ENCODE results near the gene WWOX.
"Not testable (repeated sequence)": the region's sequence is repeated elsewhere in the genome, so short reads cannot be mapped to it uniquely, and the experiment has no call there.

Gene WWOX

DNA sequence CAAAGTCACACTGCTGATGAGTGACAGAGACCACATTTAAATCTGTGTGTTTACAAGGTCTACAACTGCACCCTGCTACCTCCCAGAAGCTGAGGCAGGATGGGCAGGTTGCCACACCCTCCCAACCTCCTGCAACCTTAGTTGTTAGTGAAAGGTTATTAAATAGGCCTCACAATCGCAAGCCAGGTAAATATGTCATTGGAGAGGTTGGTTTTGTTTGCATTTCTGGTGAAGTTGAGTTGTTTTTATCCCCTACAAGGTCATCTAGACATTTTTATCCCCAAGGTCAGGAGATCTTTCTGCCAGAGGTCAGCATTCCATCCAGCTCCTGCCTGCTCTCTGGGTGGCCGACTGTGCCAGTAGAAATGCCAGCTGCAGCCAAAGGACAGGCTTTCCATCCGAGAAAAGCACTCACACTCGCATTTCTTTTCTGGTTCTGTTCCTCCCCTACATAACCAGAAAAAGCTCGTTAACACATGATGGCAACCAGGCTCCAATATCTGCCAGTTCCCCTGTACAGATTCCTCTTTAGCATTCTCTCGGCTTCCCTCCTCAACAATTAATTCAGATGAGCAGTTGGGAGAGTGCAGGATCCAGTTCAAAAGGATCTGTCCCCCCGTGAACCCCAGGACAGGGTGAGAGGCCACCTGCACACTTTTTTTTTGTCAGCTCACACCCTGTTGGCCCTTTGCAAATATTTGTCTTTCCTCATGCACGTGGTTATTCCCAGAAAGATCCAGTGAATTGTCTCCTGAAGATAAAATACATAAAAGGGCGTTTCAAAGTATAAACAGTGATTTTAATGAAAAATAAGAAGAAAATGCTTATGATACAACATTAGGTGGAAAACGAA, 938.3 kb downstream of the WWOX start:
- DNase-seq (ENCODE audit: low spot score) = no peak

DNA sequence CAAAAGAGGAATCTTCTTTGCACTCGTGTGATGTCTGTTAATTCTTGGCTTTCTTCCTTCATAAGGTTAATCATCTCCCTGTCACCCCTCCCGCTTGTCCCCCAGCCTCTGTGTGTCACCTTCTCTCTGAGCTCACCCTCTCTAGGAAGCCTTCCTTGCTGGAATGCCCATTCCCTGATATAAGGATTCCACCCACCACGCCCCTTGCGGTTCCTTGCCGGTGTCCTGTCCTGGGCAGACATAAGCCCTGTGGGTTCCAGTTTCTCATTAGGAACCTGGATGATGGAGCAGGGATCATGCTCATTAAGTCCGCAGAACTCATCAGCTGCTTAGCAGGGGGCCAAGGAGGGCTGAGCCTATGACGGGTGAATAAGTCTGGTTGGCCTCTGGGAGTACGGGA, 941.8 kb downstream of the WWOX start:
- DNase-seq (ENCODE audit: low spot score) = no peak

DNA sequence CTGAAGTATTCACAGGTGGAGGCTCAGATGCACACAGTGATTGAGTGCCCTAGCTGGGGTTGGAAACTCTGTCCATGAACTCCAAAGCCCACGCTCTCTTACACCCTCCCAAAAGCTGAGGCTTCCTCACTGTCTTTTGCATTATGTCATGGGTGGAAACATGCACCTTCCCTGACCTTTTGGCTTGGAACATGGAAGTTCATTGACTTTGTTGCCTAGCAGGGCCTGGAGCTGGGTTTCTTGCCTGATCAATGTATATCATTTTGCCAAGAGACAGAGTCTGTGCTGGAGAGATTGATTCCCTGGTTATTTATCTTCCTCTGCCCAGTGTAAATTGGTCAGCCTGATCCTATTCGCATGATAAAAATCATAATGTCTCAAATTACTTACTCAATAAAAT, 942.7 kb downstream of the WWOX start:
- no peak for DNase-seq (ENCODE audit: low spot score)

DNA sequence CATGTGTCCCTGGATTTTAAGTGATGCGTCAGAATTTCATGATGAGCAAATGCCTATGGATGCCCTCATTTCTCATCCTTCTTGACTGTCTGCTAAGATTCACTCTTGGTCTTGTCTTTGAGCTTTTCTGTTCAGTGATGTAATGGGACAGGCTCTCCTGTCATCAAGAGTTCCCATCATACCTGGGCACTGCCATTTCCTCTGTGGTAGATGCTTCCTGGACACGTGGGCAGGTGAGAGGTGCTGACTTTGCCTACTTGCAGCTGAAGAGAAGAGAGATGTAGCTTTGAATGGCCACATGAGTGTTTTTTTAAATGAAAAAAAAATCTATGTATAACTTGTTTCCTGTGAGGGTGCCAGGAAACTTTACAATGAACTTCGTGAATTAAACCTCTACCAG, 943.4 kb downstream of the WWOX start:
- DNase-seq (ENCODE audit: low spot score) = no peak

DNA sequence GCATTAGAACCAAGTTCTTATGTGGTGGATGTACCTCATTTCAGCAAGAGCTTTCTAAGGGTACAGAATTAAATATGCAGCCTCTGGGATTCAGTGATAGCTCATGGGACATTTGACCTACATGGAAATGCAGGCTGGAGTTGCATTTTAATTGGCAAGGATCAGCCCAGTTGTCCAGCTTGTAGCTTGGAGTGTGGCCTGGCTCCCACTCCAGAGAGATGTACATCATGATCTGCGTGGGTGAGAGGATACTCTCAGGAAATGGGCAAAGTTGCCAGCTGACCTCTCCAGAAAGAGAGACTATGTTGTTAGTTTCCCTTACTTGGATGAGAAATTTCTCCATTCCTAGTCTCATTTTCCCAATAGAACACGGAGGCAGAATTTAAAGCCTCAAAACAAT, 945.7 kb downstream of the WWOX start:
- no peak for DNase-seq (ENCODE audit: low spot score)

DNA sequence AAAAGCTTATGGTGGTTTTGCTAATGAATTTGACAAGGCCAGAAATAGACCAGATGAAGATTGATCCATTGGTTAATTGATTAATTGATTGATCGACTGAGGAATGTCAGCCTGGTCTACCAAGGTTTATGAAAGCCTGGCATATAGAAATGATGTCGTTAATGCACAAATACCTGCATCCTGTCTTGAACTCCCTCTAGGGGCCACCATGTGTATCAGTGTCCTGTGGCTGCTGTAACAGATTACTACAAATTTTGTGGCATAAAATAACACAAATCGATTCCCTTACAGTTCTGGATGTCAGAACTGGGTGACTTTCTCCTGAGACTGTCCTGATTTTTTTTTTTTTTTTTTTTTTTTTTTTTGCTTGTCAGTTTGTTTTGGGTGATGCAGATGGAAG, 947.9 kb downstream of the WWOX start:
- DNase-seq (ENCODE audit: low spot score) = no peak

DNA sequence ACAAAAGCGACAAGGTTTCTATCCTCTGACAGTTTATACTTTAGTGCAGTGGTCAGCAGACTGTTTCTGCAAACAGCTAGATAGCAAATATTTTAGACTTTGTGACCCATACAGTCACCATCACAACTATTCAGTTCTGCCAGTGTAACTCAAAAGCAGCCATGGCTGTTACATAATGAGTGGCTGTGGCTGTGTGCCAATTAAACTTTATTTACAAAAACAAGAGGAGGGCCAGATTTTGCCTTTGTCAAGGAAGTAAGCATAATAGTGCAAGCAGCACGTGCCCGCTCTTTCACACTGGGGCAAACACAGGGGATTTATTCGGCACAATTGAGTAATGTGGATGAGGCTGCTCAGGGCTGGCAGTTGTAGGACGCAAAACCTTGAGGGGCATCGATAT, 949.6 kb downstream of the WWOX start:
- no peak for DNase-seq (ENCODE audit: low spot score)

DNA sequence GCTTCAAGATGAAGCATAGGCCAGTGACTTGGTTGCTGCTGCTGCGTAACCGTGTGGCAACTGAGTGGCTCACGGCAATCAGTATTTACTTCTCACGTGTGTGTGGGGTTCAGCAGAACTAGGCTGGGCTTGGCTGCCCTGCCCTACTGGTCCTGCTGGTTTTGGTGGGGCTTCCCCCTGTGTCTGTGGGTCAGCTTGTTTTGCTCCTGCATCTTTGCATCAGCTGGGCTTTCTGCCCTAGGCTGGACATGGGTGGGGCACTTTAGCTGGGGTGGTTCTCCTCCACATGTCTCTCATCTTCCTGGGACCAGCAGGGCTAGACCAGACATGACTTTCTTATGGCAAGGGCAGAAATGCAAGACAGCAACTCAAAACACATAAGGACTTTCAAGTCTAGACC, 950.6 kb downstream of the WWOX start:
- DNase-seq (ENCODE audit: low spot score) = no peak

DNA sequence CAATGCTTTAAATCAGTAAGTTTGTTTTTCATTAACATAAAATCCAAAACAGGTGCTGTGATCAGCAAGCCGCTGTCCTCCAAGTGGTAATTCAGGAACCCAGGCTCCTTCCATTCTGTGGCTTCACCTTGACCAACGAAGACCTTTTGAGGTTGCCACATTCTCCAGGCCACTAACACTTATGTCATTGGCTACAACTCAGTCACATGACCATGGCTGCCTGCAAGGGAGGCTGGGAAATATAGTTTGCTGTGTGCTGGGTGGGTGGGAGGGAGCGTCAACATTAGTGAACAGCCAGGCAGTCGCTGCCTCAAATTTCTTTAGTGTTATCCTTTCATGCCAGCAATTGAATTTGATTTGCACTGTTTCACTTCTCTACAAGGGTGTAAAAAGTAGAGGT, 951.9 kb downstream of the WWOX start:
- no peak for DNase-seq (ENCODE audit: low spot score)

DNA sequence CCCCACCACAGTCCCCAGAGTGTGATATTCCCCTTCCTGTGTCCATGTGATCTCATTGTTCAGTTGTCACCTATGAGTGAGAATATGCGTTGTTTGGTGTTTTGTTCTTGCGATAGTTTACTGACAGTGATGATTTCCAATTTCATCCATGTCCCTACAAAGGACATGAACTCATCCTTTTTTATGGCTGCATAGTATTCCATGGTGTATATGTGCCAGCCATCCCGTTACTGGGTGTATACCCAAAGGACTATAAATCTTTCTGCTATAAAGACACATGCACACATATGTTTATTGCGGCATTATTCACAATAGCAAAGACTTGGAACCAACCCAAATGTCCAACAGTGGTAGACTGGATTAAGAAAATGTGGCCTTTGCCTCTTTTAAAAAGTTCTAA, 952.7 kb downstream of the WWOX start:
- DNase-seq (ENCODE audit: low spot score) = not testable (repeated sequence)

DNA sequence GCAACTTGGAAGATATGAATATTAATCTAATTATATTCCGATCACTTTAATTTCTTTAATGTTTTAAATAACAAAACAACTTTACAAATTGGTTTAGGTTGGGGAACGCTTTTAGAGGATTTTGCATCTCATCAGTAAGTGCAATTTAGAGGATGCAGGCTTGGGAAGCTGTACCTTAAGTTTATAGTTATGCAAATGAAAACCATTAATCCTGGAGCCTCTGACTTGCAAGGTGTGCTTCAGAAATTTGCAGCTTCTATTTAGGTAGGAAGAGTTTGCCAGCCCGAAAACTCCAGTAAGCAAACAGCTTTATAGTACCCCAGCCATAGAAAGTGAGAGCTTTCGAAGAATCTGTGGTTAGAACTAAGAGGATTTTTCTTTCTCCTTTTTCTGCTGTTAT, 954.1 kb downstream of the WWOX start:
- no peak for DNase-seq (ENCODE audit: low spot score)

DNA sequence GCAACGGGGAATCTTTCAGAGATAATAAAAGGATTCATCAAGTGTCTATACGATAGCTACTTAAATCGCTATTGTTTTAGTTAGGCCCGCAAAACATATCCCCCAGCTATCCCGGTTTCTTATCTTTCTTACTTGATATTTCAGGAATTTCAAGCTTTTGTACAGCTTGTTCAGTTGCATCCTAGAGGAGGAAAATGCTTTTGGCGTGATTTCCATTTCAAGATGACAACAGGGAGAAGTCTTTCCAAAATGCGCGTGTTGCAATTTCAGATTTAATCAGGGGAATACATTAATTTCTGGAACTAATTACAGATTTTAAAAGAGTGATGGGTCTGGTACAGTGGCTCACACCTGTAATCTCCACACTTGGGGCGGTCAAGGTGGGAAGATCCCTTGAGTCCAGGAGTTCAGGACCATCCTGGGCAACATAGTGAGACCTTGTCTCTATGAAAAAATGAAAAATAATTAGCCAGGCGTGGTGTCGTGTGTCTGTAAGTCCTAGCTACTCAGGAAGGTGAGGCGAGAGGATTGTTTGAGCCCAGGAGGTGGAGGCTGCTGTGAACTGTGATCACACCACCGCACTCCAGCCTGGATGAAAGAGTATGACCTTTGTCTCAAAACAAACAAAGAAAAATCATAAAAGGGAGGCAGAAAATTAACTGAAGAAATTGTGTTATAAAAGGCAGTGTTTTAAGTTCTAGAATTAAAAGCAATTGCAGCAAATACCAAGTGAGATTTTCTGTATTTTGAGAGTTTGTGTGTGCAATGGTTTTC, 954.9 kb downstream of the WWOX start:
- no peak for DNase-seq (ENCODE audit: low spot score)

DNA sequence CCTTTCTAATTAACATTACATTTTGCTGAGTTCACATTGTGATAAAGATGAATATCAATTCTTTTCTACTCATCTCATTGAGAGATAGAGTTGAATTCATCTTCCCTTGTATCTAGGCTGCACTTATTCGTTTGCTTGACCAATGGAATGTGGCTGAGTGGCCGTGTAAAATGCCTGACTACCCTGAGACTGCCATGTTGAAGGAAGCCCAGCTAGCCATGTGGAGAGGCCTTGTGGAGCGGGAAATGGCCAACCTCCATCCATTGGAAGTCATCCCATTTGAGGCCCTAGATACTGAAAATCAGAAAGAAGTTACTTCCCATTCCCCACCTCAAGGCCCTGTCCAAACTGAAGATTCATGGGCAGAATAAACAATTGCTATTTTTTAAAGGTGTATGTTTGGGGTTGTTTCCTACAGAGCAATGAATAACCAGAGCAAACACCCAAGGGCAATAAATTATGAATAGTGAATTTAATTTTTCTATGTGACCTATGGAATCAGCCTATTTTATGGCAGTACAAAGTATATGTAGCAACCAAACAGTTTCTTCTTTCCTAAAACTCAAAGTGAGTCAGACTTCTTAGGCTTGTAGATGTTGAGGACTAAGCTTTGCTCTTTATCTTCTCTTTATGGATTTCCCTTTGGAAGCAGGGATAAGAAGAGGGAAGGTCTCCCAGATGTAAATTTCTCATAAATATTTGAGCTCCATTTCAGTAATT, 956.0 kb downstream of the WWOX start:
- DNase-seq (ENCODE audit: low spot score) = no peak

DNA sequence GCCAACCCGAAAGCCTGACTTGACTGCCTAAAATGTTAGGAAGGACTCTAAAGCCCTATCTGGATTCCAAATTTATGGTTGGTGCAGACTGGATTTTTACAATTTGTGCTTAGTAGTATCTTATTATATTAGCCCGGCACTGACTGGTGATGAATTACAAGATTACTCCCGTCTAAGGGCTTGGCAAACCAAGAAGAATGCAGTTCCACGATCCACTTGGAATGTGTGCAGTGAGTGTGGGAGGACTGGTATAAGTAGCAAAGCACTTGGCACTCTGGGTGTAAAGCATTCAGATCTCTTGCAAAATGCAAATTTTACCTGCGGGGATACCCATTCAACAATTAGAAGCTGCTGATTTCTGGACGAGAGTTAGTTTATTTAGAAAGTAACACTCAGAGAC, 961.7 kb downstream of the WWOX start:
- DNase-seq (ENCODE audit: low spot score) = no peak

DNA sequence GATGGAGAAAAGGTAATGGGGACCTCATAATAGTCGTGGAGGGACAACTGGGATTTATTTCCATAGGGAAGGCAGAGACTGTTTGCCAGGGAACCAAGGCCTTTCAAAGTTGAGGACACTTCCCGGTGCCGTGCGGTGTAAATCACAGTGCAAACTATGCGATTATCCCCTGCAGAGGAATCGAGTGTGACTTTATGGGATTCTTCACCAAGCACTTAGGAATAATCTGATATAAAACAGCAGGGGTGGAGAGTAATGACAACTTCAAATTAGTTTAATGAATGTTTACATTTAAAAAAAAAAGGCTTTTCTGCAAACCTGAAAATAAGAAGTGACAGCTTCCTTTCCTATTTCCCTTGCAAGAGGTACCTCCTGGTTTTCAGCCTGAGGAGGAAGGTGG, 962.9 kb downstream of the WWOX start:
- no peak for DNase-seq (ENCODE audit: low spot score)

DNA sequence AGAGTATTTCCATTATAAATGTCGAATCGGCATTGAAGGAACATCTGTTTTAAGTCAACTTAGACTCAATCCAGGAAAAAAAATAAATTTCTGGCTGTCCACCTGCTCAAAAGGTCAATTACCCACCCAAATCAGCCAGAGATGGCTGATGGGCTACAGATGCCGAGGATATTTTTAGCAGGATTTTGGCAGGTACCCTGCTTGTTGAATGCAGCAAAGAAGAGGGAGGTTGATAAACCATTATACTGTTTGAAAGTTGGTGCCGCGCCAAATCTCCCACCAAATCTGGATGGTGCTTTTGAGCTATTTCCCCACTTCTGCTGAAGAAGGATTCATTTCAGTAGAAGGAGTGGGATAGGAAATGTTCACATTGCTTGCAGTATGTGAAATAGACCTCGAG, 963.4 kb downstream of the WWOX start:
- DNase-seq (ENCODE audit: low spot score) = no peak

DNA sequence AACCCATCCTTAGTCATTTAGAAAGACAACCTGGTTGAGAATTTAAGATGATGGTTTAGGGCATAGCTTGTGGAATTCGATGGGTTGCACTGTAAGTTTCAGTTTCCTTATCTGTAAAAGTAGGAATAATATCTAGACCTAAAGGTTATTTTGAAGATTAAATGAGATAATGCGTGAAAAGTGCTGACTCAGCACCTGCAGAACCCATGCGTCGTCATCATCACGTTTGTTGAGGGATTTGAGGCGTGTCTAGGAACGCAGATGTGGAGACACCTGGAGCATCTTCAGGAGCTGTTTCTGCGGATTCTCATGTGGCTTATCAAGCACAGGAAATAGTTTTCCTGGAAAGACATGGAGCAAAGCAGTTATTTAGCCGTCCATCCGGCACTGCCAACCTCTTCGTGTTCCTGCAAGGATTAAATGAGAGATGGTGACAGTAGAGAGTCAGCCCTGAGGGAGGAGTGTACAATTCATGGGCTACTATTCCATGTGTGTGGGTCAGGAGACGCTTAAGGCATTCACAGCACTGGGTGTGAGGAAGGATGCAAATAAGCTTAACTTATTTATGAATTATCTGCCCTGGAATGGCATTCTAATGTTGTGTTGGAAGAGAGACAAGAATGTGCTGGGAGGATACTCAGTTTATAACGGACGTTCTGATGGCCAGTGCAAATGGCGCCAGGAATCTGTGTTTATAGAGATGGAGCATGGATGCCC, 965.0 kb downstream of the WWOX start:
- DNase-seq (ENCODE audit: low spot score) = no peak

DNA sequence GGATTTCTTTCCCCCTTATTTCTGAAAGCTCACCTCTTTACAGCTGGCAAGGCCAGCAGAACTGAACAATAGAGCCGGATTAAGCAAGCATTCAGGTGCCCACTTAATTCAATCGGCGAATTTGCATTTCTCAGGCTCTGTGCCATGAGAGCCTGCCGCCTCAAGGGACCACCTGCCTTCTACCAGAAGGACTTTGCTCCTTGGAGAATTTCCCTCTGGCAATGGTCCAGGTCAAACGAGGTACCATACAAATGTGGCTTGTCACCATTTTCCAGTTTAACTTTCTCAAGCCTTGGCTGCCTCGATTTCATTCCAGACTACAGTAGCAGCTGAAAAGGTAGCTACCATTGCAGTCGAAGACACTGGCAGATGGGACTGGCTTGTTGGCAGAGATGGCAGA, 967.1 kb downstream of the WWOX start:
- no peak for DNase-seq (ENCODE audit: low spot score)

DNA sequence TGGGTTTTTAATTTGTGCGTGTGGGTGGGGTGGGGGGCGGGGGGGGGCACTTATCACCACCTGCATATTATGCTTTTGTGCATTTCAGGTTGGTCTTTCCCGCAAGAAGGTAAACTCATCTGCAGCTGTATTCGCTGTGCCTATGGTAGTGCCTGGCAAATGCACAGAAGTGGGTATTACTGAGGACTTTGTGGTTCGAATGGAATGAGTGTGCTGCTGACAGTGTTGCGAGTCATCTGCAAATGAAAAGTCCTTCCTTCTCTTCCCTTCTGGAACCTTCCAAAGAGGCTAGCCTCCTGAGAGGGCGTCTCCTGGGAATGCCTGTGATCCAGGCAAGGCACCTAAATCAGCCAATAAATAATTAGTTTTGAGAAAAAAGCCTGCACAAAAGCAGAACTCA, 968.1 kb downstream of the WWOX start:
- DNase-seq (ENCODE audit: low spot score) = no peak

DNA sequence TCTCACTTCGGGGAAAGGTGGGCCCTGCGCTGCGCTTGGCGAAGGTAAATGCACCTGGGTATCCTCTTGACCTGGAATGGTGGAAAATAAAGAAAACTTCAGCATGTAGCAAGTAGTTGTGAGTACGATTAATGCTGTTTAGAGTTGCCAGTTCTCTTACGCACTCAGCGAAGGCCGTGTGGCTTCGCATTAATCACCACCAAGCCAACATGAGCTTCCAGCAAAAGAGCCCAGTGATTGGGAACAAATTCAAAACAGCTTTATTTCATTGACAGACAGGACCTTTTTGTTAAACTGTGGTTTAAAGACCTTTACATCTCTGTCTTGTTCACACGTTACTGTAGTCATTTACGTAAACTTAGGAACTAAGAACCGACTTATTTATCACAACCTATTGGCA, 969.7 kb downstream of the WWOX start:
- no peak for DNase-seq (ENCODE audit: low spot score)

DNA sequence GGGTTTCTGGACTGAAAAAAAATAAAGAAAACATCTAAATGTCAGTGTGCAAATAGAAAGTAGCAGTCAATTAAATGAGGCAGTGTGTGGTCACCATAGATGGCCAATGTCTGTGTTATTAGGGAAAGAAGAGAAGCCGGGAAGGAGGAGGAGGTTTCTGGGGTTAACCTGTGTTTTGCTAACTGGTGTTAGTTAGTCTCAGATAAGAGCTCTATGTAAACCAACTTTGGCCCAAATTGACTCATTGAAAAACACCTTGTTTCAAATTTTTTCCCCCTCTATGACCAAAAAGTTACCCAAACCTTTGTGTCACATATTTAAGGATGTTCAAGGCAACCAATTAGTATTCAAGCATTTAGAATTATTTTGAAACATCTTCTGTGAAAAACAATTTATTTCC, 970.2 kb downstream of the WWOX start:
- DNase-seq (ENCODE audit: low spot score) = no peak

DNA sequence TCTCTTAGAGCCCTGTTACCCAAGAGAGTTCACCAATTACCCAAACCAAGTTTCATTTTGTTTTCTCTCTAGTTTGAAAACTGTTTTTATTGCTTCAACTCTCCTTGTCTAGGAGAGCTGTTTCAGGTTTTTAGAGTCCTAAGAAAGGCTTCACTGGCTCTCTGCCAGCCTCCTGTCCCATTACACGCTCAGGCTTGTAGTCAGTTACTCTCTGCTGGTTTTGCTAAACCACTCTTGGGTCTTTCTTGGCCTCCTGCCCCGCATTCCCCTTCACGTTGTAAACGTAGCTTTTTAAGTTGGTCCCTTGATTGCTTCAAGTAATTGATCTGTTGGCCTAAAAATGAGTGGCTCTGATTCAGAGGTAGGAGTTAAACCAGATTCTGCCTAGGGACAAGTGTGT, 972.0 kb downstream of the WWOX start:
- no peak for DNase-seq (ENCODE audit: low spot score)
